GM18870 (cell line): ENCODE measurements around the gene NPHP4.
"Not testable (repeated sequence)": the region's sequence is repeated elsewhere in the genome, so short reads cannot be mapped to it uniquely, and the experiment has no call there.

Experiments
- ATAC-seq: cut with Tn5 transposase; IDR thresholded peaks from one replicate; pipeline ENCODE4 v1.9.1; 2021; ENCODE audit warnings: moderate library complexity; ENCODE audit not compliant: unreplicated experiment

NPHP4 gene

GRCh38 chr1:6024376-6024775 lies 32.2 kb upstream of the NPHP4 start:
- ATAC-seq, result no peak

DNA sequence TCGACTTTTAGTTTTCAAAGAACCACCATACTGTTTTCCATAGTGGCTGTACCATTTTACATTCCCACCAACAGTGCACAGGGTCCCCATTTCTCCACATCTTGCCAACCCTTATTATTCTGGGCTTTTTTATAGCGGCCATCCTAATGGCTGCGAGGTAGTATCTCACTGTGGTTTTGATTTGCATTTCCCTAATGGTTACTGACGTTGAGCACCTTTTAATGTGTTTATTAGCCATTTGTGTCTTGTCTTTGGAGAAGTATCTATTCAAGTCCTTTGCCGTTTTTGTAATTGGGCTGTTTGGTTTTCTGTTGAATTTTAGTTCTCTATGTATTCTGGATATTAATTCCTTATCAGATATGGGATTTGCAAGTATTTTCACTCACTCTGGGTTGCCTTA lies 31.1 kb upstream of the NPHP4 start:
- ATAC-seq, result no peak

DNA sequence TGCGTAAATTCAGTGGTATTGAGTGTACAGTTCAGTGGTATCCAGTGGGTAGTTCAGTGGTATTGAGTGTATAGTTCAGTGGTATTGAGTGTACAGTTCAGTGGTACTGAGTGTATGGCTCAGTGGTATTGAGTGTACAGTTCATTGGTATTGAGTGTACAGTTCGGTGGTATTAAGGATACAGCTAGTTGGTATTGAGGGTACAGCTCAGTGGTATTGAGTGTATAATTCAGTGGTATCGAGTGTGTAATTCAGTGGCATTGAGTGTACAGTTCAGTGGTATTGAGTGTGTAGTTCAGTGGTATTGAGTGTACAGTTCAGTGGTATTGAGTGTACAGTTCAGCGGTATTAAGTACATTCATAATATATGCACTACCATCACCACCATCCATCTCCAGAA lies 30.0 kb upstream of the NPHP4 start:
- ATAC-seq, result no peak

GRCh38 chr1:6019166-6019845 lies 27.1 kb upstream of the NPHP4 start:
- ATAC-seq, result no peak

- ATAC-seq, result not testable (repeated sequence)
These were observed 25.4 kb upstream of the NPHP4 start for GRCh38 chr1:6017654-6018053.

GRCh38 chr1:6016191-6016865 lies 24.1 kb upstream of the NPHP4 start:
- ATAC-seq, result no peak

DNA sequence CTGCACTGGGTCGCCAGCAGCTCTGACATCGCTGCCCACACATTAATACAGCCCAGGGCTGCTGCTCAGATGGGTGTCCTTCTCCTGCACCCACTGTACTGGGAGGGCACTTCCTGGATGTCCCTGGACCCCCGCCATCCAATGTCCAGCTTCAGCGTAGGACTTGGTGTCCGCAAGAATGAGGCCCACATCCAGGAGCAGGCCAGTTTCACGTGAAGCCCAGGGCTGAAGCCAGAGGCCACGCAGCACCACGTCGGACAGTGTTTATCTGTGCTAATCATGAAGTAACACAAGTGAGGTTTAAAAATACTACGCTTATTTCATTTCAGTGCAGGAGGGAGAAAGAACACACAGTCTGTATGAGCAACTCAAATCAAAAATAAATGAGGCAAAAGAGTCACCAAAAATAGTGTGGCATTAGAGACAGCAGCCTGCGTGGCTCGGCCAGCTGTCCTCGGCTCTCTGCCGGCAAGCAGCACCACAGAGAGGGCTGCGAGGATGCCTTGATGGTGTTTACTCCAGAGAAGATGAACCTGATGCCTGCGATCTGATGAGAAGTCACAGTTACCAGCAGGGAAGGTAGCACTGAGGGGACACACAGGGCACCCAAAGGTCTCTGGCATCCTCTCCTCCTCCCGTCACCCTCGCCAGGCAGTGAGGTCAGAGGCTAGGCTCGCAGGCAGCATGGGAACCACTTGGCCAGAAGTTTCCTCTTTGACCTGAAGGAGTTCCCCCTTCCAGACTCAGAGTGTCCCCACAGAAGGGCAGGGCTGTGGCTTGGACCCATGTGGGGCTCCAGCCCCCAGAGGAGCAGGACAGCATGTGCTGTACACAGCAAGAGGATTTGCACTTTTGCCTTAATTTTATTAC lies 22.1 kb upstream of the NPHP4 start:
- no peak for ATAC-seq

- ATAC-seq, result no peak
These were observed 21.3 kb upstream of the NPHP4 start for GRCh38 chr1:6013491-6013890.

DNA sequence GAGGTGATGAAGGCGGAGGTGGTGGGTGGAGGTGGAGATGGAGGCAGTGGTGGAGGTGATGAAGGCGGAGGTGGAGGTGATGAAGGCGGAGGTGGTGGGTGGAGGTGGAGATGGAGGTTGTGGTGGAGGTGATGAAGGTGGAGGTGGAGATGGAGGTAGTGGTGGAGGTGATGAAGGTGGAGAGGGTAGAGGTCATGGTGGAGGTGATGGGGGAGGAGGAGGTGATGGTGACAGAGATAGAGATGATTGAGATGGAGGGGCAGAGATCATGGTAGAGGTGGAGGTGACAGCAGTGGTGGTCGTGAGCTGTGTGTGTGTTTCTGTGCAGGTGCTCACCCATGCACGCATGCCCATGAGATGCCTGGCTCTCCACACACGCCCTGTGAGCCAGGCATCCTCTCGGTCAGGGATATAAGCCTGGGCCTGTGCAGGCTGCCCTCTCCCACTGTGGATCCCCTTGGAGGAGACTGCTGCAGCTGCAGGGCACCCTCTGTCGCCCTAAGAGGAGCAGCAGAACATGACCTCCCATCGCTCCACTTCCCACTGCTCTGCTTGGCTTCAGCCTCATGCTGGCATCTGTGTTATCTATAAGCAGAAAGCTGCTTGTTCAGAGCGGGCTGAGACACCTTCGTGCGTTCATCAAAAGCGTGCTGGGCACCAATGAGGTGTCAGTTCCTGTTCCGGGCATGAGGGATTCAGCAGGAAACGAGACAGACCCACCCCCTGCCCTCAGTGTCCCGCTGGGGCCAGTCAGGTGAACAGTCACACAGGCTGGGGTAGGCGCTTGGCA lies 20.5 kb upstream of the NPHP4 start:
- ATAC-seq, result no peak

DNA sequence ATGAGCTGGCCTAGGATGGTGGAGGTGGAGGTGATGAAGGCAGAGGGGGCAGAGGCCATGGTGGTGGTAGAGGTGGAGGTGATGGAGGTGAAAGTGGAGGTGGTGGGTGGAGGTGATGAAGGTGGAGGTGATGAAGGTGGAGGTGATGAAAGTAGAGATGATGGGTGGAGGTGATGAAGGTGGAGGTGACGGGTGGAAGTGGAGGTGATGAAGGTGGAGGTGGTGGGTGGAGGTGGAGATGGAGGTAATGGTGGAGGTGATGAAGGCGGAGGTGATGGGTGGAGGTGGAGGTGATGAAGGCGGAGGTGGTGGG lies 19.7 kb upstream of the NPHP4 start:
- ATAC-seq, result no peak

- ATAC-seq, result no peak
These were observed 19.1 kb upstream of the NPHP4 start for GRCh38 chr1:6011161-6011945.

DNA sequence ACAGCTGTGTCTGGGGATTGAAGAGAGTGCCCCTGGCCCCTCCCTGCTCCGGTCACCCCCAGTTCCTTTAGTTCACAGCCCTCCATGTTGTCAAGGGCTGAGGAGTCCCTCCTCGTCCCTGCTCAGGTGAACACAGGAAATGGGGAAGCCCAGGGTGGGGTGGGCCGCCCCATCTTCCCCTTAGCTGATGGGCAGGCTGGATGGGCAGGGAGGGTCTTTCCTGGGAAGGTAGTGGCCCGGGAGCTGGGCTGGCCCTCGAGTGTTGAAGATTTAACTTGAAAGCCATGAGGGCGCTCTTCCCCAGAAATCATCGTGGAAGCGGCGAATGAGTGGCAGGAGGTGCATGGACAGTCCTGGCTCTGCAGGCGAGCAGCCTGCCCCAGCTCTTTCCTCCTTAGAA lies 18.3 kb upstream of the NPHP4 start:
- no peak for ATAC-seq

- no peak for ATAC-seq
These were observed 17.2 kb upstream of the NPHP4 start for GRCh38 chr1:6009120-6010040.

DNA sequence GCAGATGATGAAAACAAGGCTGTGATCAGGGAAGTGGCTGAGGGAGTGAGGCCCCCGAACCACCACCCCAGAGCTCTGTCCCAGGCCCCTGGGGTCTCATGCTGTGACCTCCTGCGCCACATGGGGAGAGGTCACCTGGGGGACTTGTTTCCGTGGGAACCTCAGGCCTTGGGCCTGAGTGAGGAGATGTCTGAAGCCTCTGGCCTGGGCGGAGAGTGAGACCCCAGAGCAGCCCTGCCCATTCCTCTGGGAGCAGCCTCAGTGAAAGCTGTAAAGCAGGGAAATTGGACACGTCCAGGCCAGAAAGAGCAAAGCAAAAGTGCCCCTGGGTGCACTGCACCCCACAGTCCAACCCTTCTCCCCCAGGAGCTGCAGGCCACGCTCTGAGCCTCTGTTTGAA lies 16.5 kb upstream of the NPHP4 start:
- no peak for ATAC-seq

DNA sequence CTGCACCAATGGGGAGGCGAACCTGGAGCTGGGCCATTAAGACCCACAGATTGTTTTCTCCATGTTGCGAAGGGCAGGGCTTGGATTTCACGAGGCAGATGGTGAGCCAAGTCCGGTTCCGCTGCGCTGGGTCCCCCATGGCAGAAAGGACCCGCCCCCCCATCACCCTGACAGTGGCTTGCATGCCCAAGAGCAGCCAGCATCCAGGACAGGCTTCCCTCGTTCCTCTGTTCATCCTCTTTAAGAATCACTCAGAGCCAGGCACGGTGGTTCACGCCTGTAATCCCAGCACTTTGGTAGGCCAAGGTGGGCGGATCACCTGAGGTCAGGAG lies 15.8 kb upstream of the NPHP4 start:
- no peak for ATAC-seq

DNA sequence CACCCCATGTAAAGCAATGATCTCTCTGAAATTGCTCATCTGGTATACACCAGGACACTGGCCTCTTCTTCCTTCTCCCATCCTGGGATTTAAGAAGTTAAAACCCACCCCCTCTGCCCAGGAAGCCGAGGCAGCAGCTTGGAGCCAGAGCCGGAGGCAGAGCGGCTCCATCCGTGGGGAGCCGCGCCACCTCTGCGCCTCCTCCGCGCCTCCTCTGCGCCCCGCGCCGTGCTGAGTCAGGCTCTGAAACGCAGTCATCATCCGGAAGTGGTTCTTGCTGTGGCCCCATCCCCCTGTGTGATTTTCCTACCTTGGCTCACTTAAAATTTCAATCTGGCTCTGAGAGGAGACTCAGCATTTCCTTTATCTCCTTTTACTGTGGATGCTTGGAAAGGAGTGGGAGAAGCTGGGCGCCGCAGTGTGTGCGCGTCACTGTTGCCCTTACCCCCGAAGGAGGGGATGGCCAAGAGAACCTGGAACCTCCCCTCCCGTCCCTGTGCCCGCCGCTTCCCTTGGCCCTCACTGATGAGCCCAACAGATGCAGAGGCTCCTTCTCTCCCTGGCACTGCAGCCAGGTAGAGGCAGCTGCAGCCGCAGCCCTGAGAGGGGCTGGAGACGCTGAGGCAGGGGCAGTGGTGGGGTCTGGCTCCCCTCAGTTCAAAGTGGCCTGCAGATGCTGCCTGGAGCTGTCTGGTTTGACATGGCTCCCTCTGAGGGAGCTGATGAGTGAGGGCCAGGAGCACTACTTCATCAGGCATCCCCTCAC lies 15.3 kb upstream of the NPHP4 start:
- no peak for ATAC-seq

- no peak for ATAC-seq
These were observed 14.7 kb upstream of the NPHP4 start for GRCh38 chr1:6006882-6007281.

DNA sequence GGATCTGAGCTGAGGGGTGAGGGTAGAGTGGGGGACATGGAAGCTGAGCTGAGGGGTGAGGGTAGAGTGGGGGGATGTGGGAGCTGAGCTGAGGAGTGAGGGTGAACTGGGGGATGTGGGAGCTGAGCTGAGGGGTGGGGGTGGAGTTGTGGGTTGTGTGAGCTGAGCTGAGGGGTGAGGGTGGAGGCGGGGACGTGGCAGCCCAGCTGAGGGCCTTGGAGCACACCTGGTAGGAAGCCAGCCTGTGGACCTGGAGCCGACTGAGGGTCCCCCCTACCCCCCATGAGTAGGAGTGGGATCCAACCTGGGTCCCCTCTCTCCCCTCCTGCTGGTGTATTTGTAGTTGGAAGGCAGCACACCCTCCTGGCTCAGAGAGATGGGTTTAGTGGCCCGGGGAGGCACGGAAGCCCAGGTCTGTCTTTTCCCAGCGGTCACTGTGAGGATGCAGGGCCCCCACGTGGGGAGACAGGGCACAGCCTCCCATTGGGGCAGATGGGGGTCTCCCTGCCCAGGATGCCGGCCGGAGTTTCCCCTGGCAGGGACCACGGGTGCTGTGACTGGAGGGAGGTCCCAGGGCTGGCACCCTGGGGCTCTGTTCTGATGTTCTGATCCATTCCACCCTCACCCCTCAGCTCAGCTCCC lies 13.2 kb upstream of the NPHP4 start:
- no peak for ATAC-seq
